Spleen (tissue), 11 donors: ENCODE results near the gene RRP1. TPM values are rescaled to one million over a fixed set of nuclear protein-coding genes. Genes with fewer than 3 reads are reported as not detected.

Experiments used
- DNase-seq: peaks from one replicate; pipeline ENCODE4 v3.0.0-alpha.2; 2020
- H3K27ac ChIP-seq, 8 donors: fragments of 200-600 bp; sonication (generic) in 7 of 8; 1 replicate in 4 of 8; 2 replicates in 4 of 8; pipeline versions ENCODE4 v1.5.0 to v1.8.0; 2016 to 2021; ENCODE audit warnings: inconsistent platforms in 4 of 8, mild to moderate bottlenecking in 4 of 8, moderate library complexity in 1 of 8
- H3K27me3 ChIP-seq, 7 donors: fragments of 200-600 bp; sonication (generic) in 6 of 7; replicated peaks in 1 of 7; 1 replicate in 4 of 7; 2 replicates in 3 of 7; pipeline versions ENCODE4 v1.5.0 to v1.8.0; 2016 to 2021; ENCODE audit warnings: inconsistent platforms in 3 of 7, mild to moderate bottlenecking in 1 of 7
- H3K36me3 ChIP-seq, 6 donors: fragments of 200-600 bp; sonication (generic) in 5 of 6; 1 replicate in 4 of 6; 2 replicates in 2 of 6; pipeline versions ENCODE4 v1.5.0 to v1.8.0; 2016 to 2021; ENCODE audit warnings: inconsistent platforms in 2 of 6
- H3K4me1 ChIP-seq, 6 donors: fragments of 200-600 bp; sonication (generic) in 5 of 6; 1 replicate in 3 of 6; 2 replicates in 3 of 6; pipeline versions ENCODE4 v1.5.0 to v1.8.0; 2016 to 2021; ENCODE audit warnings: inconsistent platforms in 3 of 6
- H3K4me3 ChIP-seq, 8 donors: fragments of 200-600 bp; sonication (generic) in 7 of 8; 1 replicate in 4 of 8; 2 replicates in 4 of 8; pipeline versions ENCODE4 v1.5.0 to v1.8.0; 2016 to 2021; ENCODE audit warnings: inconsistent platforms in 4 of 8, mild to moderate bottlenecking in 4 of 8, moderate library complexity in 2 of 8
- H3K9me3 ChIP-seq, 8 donors: fragments of 200-600 bp; sonication (generic) in 7 of 8; 1 replicate in 4 of 8; 2 replicates in 4 of 8; pipeline versions ENCODE4 v1.5.0 to v1.8.0; 2016 to 2021; ENCODE audit warnings: inconsistent platforms in 4 of 8
- POLR2A ChIP-seq, 3 donors: fragments of 450-650 bp; IDR thresholded peaks; one replicate each; pipeline ENCODE4 v1.5.1; 2017; ENCODE audit warnings: antibody characterized with exemption in 3 of 3, mild to moderate bottlenecking in 1 of 3
- POLR2AphosphoS5 ChIP-seq, 3 donors: sonication (generic); formaldehyde crosslinking; IDR thresholded peaks; one replicate each; pipeline ENCODE4 v1.5.1; 2017; ENCODE audit warnings: antibody characterized with exemption in 3 of 3
- WGBS, 5 donors: extraction: QIAGEN DNeasy Blood & Tissue Kit in 3 of 5; methylation state at CpG; one replicate each; pipeline versions ENCODE4 v1.1.5 to v1.1.7; 2013 to 2018; 5-methylcytosine and 5-hydroxymethylcytosine counted together
- intact Hi-C: fragments of 100-400 bp; cut with DNase I; formaldehyde crosslinking; loops from one replicate; pipeline ENCODE4 v1.15.0; 2023; ENCODE audit warnings: low total_unique reads
- polyA plus RNA-seq, 3 donors: library from polyadenylated mRNA; stranded (reverse); fragments of 200-250 nt; gene quantifications; one replicate each; pipeline ENCODE4 v1.2.1, GENCODE V29; 2013
- total RNA-seq, 7 donors: library from RNA; depleted of rRNA in 3 of 7; stranded (reverse); fragments of >200 nt in 3 of 7; fragmentation: NEBNext Ultra II Directional in 4 of 7; extraction: Animal tissue kit (Norgen Biotek cat#: 25700) in 4 of 7; gene quantifications; one replicate each; pipeline versions ENCODE4 v1.1.0 to v1.2.1, GENCODE V29; 2016 to 2021
- TF ChIP-seq, protein P1 (sequence below), 11 experiments: fragments of 200-600 bp in 7 of 11; fragments of 450-650 bp in 4 of 11; sonication (generic) in 4 of 11; IDR thresholded peaks in 8 of 11; conservative IDR thresholded peaks in 3 of 11; 1 replicate in 7 of 11; 2 replicates in 4 of 11; pipeline versions ENCODE4 v1.4.0 to v1.8.0; 2016 to 2021; ENCODE audit warnings: antibody characterized with exemption in 11 of 11, inconsistent platforms in 4 of 11, mild to moderate bottlenecking in 1 of 11
- donor health status: healthy with polysubstance abuse.
- donor health status: DM: no; HTN: no; CAD: no; lungs with moderate emphysema.
- donor health status: DM: no; HTN: no; CAD: no.
- donor health status: Bipolar disorder and iron deficiency.
- donor health status: healthy.
- donor health status: DM: no; HTN: no; CAD: no.
- donor health status: DM: yes; HTN: yes; CAD: no.

The RRP1 gene
- total and polyA plus RNA-seq, 10 donors: 11.5 to 26.9 (median 18.6) TPM

GRCh38 chr21:43809853-43810504 is 20.6 kb downstream of the RRP1 start:
- WGBS, 5 donors: 73 to 78% (median 73%) methylated on average over 24 to 26 of the region's 26 CpGs
- intact Hi-C loops: loop anchor here (10.0 kb wide), 1 partner anchor 125 kb away; no protein-coding TSS in a partner anchor
- DNase-seq: no peak
- Histone ChIP-seq H3K4me3 (no peak overlapping the region), H3K4me1 (peaks cover 14 to 82% (median 57%) of the 10 kb centered on the region in 6 donors), H3K36me3 (peaks cover 0 to 18% (median 0%) of the 10 kb centered on the region in 6 donors), H3K9me3 (no peaks in the 10 kb centered on the region), H3K27me3 (no peaks in the 10 kb centered on the region), H3K27ac (peak overlapping the region in 2 of 8 donors; percentile 8 to 77)
- TF ChIP-seq, protein P1, sequence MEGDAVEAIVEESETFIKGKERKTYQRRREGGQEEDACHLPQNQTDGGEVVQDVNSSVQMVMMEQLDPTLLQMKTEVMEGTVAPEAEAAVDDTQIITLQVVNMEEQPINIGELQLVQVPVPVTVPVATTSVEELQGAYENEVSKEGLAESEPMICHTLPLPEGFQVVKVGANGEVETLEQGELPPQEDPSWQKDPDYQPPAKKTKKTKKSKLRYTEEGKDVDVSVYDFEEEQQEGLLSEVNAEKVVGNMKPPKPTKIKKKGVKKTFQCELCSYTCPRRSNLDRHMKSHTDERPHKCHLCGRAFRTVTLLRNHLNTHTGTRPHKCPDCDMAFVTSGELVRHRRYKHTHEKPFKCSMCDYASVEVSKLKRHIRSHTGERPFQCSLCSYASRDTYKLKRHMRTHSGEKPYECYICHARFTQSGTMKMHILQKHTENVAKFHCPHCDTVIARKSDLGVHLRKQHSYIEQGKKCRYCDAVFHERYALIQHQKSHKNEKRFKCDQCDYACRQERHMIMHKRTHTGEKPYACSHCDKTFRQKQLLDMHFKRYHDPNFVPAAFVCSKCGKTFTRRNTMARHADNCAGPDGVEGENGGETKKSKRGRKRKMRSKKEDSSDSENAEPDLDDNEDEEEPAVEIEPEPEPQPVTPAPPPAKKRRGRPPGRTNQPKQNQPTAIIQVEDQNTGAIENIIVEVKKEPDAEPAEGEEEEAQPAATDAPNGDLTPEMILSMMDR (IDR thresholded peaks at IDR 0.05 in 8 of 11, conservative IDR thresholded peaks at IDR 0.05 in 3 of 11): no peak
- TF ChIP-seq POLR2A (IDR thresholded peaks at IDR 0.05) (no peak), POLR2AphosphoS5 (IDR thresholded peaks at IDR 0.05) (no peak)

GRCh38 chr21:43810505-43811261 is 21.3 kb downstream of the RRP1 start:
- Histone ChIP-seq H3K27ac (peak overlapping the region in 5 of 8 donors; percentile 52 to 77 (median 66)), H3K9me3 (no peaks in the 10 kb centered on the region), H3K4me3 (peak overlapping the region in 4 of 8 donors; percentile 6 to 54 (median 20)), H3K4me1 (peaks cover 14 to 75% (median 51%) of the 10 kb centered on the region in 6 donors), H3K27me3 (no peaks in the 10 kb centered on the region), H3K36me3 (peaks cover 0 to 18% (median 0%) of the 10 kb centered on the region in 6 donors)
- 14 to 22% (median 17%) methylated on average over 18 to 23 of the region's 23 CpGs for WGBS, 5 donors
- intact Hi-C loops: loop anchor here (10.0 kb wide), 1 partner anchor 124 kb away; no protein-coding TSS in a partner anchor
- peak; percentile 56 to 77 (median 65) for TF ChIP-seq POLR2AphosphoS5 (IDR thresholded peaks at IDR 0.05)
- TF ChIP-seq, protein P1 (IDR thresholded peaks at IDR 0.05 in 8 of 11, conservative IDR thresholded peaks at IDR 0.05 in 3 of 11): peak; percentile 94 to 98 (median 96)
- TF ChIP-seq POLR2A (IDR thresholded peaks at IDR 0.05): no peak
- peak; percentile 96 for DNase-seq

GRCh38 chr21:43811262-43812105 is 22.1 kb downstream of the RRP1 start:
- WGBS, 5 donors: 60 to 74% (median 73%) methylated on average over 12 to 24 of the region's 24 CpGs
- Histone ChIP-seq H3K27me3 (no peaks in the 10 kb centered on the region), H3K36me3 (peaks cover 0 to 11% (median 0%) of the 10 kb centered on the region in 6 donors), H3K27ac (peak overlapping the region in 6 of 8 donors; percentile 36 to 77 (median 62)), H3K4me3 (peak overlapping the region in 5 of 8 donors; percentile 6 to 54 (median 20)), H3K4me1 (peaks cover 14 to 68% (median 43%) of the 10 kb centered on the region in 6 donors), H3K9me3 (no peaks in the 10 kb centered on the region)
- no peak for DNase-seq
- no peak for TF ChIP-seq POLR2A (IDR thresholded peaks at IDR 0.05)
- TF ChIP-seq, protein P1 (IDR thresholded peaks at IDR 0.05 in 8 of 11, conservative IDR thresholded peaks at IDR 0.05 in 3 of 11): peak in 1 of 11 experiments; percentile 19
- intact Hi-C loops: loop anchor here (10.0 kb wide), 1 partner anchor 123 kb away; no protein-coding TSS in a partner anchor
